GM12874 (cell line): ENCODE measurements around the gene DPH6.

Source experiments
- CTCF ChIP-seq: IDR thresholded peaks from 2 replicates; pipeline ENCODE4 v1.5.1; 2011; ENCODE audit warnings: low read depth, mild to moderate bottlenecking, control low read depth, low read length, moderate library complexity; ENCODE audit not compliant: insufficient read depth

DPH6 gene

GRCh38 chr15:35362195-35362829, 183.7 kb downstream of the DPH6 start:
- no peak for TF ChIP-seq CTCF

- TF ChIP-seq CTCF, result no peak
Observed at GRCh38 chr15:35358824-35359223, 187.1 kb downstream of the DPH6 start.

- TF ChIP-seq CTCF, result no peak
Observed at GRCh38 chr15:35351059-35351458, 194.9 kb downstream of the DPH6 start.

GRCh38 chr15:35349916-35350315, 196.0 kb downstream of the DPH6 start:
- no peak for TF ChIP-seq CTCF

GRCh38 chr15:35330916-35331315, 215.0 kb downstream of the DPH6 start:
- TF ChIP-seq CTCF, result no peak

GRCh38 chr15:35330048-35330695, 215.8 kb downstream of the DPH6 start:
- no peak for TF ChIP-seq CTCF

GRCh38 chr15:35329521-35329961, 216.4 kb downstream of the DPH6 start:
- TF ChIP-seq CTCF, result no peak
